ENCODE results near the gene ARHGAP24.

Gene ARHGAP24

GRCh38 chr4:85776579-85776978, 301.6 kb downstream of the ARHGAP24 start:
- no peak for DNase-seq (ENCODE audit: low read depth in 2 of 2)

GRCh38 chr4:85777908-85778631, 303.1 kb downstream of the ARHGAP24 start:
- no peak for DNase-seq (ENCODE audit: low read depth in 2 of 2)

GRCh38 chr4:85778632-85779131, 303.7 kb downstream of the ARHGAP24 start:
- no peak for DNase-seq (ENCODE audit: low read depth in 2 of 2)

GRCh38 chr4:85779165-85779564, 304.2 kb downstream of the ARHGAP24 start:
- no peak for DNase-seq (ENCODE audit: low read depth in 2 of 2)

DNA sequence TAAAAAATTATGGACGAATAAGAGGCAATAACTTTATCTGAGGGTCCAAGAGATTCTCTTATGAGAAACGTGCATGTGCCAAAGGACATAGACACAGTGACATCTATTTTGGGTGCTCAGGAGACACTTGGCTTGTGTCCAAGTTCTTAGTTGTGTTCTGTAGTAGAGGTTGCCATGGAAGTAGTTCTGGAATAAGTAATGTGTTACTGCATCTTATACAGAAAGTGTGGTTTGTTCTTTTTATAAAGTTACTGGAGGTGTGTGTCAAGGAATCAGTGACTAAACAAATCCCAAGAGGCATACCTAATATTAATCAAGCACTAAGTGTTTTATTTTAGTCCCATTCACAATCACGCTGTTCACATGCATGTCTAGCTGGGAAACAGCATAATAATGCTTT, 305.7 kb downstream of the ARHGAP24 start:
- DNase-seq (ENCODE audit: low read depth in 2 of 2): no peak

DNA sequence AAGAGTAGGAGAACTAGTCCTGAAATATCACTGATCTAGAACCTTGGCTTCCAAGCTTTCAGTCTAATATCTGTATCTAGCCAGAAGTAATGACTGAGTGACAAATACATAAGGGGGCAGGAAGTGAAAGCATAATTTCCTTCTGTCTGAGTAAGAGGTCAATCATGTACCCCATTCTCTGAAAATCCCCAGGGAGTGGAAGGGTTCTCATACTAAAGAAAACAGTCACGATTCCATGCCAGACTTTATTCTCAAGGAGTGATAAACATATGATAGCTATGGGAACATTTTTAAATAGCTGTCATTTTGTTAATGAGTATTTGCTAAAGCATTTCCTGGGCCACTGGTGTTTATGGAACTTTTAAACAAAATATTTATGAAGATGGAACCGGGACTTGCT, 308.5 kb downstream of the ARHGAP24 start:
- no peak for DNase-seq (ENCODE audit: low read depth in 2 of 2)

GRCh38 chr4:85783900-85784299, 308.9 kb downstream of the ARHGAP24 start:
- DNase-seq (ENCODE audit: low read depth in 2 of 2): no peak

DNA sequence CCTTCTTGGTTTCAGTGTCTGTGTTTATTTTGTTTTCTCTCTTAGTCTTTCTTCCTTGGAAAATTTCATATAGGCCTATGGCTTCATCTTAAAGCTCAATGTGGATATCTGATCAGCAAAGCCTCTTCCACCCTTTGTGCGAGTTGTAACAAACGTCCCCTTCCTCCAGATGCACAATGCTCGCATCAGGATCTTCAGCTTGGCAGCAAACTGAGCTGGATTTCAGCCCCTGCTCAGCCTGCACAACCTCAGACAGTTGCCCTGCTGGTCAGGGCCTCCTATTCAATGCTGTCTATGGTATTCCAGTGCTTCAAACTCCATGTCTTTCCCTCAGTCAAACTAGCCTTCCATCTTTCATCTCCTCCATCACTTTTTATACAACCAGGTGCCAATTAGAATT, 309.4 kb downstream of the ARHGAP24 start:
- no peak for DNase-seq (ENCODE audit: low read depth in 2 of 2)

DNA sequence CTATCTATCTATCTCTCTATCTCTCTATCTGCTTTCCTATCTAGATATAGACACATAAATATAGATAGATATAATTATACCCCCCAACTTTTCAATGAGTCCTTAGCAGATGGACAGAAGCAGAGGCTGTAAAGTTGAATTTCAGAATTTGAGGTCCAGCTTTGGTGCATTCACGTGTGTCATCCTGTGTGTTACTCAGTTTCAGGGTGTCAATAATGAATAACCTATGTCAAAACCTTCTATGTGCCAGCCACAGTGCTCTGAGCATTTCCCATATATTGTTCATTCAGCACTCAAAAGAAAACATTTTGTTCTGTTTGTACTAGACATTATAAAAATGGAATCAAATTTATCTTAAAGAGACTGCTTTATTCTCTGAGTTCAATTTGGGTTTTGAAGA, 310.0 kb downstream of the ARHGAP24 start:
- DNase-seq (ENCODE audit: low read depth in 2 of 2): no peak

DNA sequence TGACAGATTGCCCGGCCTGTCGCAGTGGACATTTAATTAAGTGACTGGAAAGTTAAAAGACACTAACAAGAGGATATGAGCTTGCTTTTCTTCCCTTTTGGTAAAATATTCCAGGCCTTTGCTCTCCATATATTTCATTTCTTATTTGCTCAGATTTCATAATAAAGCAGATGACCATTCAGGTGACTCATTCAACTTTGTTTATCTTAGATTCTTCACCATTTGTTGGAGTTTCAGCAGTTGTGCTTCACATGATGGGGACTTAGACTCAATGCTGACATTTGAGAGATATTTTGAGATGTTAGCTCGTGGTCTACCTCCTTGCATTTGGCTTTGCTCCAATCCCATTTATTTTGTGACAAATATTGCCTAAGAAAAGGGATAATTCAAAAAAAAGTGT, 312.2 kb downstream of the ARHGAP24 start:
- no peak for DNase-seq (ENCODE audit: low read depth in 2 of 2)

- DNase-seq (ENCODE audit: low read depth in 2 of 2): no peak
Observed at GRCh38 chr4:85788604-85789003, 313.7 kb downstream of the ARHGAP24 start.

DNA sequence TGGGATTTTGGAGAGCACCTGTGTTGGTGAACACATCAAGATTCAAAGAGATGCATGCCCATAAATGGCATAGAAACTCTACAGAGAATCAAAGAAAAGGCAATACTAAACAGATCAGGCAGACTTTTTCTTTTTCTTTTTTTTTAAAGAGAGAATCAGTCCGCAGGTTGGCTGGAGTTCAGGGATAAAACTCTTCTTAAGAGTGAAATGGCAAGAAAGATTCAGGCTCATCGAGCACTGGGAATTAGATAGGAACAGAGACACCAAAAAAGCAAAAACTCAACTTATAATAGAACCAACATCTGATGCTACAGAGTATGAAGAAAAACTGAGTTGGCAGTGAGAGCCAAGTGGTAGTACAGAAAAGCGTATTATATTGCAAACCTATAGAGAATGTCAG, 314.3 kb downstream of the ARHGAP24 start:
- no peak for DNase-seq (ENCODE audit: low read depth in 2 of 2)

- no peak for DNase-seq (ENCODE audit: low read depth in 2 of 2)
Observed at GRCh38 chr4:85790582-85790981, 315.6 kb downstream of the ARHGAP24 start.

GRCh38 chr4:85792376-85793232, 317.7 kb downstream of the ARHGAP24 start:
- DNase-seq (ENCODE audit: low read depth in 2 of 2): no peak

DNA sequence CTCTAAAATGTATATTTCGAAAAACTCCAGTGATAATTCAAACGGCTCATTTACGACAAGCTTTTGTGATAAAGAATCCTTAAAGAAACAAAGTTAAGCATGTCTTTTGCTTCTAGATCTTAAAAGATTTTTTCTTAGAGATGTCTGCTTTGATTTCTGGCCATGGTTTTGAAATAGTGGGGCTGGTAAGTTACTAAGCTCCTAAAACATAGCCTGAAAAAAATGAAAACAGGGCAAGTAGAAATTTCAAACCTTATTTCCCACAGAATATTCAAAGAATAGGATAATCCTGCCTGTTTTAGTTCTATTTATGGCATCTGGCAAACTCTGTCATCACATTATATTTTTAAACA, 318.3 kb downstream of the ARHGAP24 start:
- DNase-seq (ENCODE audit: low read depth in 2 of 2): no peak

- DNase-seq (ENCODE audit: low read depth in 2 of 2): no peak
Observed at GRCh38 chr4:85798012-85798770, 323.2 kb downstream of the ARHGAP24 start.

DNA sequence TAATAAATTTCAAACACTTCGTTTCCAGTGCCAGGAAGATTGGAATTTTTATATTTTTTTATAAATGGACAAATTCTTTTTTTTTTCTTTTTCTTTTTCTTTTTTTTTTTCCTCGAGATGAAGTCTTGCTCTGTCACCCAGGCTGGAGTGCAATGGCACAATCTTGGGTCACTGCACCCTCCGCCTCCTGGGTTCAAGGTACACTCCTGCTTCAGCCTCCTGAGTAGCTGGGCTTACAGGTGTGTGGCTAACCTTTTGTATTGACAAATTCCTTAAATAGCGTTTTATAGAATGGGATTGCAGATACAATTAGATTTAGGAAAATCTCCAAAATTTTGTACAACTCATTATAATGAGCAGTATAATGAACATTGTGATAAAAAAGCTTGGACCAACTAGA, 328.9 kb downstream of the ARHGAP24 start:
- no peak for DNase-seq (ENCODE audit: low read depth in 2 of 2)

DNA sequence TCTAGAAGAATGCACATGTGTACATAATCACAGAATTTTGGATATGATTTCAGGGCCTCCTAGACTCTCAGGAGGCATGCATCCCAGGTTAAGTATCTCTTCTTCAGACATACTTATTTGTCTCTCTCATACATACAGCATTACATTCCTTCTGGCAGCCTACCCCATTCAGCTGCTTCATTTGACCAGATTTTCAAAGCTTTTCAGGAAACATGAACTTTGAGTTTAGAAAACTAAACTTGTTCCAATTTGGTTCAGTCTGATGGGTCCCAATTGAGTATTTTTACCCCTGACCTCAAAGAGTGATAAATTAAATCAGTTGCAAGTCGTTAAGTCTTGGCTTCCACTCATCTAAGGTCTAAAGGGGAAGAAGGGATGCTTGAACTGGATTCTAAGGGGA, 330.9 kb downstream of the ARHGAP24 start:
- no peak for DNase-seq (ENCODE audit: low read depth in 2 of 2)

DNA sequence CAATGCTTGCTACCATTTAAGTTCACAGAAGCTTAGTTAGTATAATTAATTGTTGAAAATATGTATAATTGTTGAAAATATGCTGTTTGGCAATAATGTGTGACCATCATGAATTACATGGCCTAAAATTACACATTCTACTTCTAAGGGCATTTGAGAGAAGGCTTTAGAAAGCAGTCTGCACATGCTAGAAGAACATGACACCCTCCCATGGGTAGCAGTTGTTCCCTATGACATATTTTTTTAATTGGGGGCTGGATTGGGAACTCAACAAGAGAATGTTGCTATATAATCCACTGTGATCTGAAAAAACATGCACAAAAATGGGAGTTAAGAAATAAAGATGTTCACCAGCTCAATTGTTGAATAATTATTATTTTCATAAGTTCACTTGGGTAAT, 331.4 kb downstream of the ARHGAP24 start:
- no peak for DNase-seq (ENCODE audit: low read depth in 2 of 2)

DNA sequence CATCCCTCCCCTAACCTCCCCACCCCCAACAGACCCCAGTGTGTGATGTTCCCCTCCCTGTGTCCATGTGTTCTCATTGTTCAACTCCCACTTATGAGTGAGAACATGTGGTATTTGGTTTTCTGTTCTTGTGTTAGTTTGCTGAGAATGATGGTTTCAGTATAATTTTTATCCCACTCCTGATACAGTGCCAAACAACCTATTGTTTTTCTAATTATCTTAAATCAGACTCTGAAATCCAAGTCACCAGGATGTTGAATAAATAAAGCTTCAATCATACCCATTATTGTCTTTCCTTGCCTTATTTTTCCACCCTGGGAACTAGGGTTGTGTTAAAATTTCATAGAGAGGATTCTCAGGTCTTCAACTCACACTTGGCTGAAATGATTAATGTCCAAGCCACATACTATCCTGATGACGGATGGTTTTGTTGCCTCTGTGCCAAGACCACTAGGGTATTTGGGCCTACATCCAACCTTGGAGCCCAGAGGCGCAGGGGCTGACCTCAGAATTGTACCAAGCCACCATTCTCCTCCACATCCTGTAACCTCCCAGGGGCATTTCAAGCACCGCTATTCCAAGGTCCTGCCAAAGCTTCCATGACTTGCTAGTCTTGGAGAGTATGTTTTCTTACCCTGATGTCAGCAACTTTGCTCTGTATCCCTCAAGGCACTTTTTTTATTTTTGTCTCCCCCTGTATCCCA, 332.4 kb downstream of the ARHGAP24 start:
- DNase-seq (ENCODE audit: low read depth in 2 of 2): no peak

GRCh38 chr4:85808104-85808503, 333.2 kb downstream of the ARHGAP24 start:
- no peak for DNase-seq (ENCODE audit: low read depth in 2 of 2)

- DNase-seq (ENCODE audit: low read depth in 2 of 2): no peak
Observed at GRCh38 chr4:85808864-85809263, 333.9 kb downstream of the ARHGAP24 start.
